Endothelial cell of umbilical vein (primary cell): ENCODE results near the gene PTGER4. TPM values are rescaled to one million over a fixed set of nuclear protein-coding genes. Genes with fewer than 3 reads are reported as not detected.

Source experiments
- BruUV-seq: library from RNA; stranded (reverse); fragments of 400-500 nt; replicated peaks from 2 replicates; lab custom pipeline; 2021; lab: Mats Ljungman, UMichigan
- CTCF ChIA-PET: fragments of 300-600, 350-600 bp; sonication (Branson Sonifier 250); formaldehyde crosslinking; loops from one replicate; lab custom pipeline; 2021; ENCODE audit warnings: antibody characterized with exemption, inconsistent platforms; lab: Charles Lee
- POLR2A ChIA-PET: fragments of 300-600, 350-600 bp; sonication (Branson Sonifier 250); formaldehyde crosslinking; loops from one replicate; lab custom pipeline; 2021; ENCODE audit warnings: antibody characterized with exemption, inconsistent platforms; lab: Charles Lee
- DNase-seq: peaks from one replicate; pipeline ENCODE4 v3.0.0-alpha.2; 2011; ENCODE audit warnings: low read depth, low spot score
- FAIRE-seq: peaks from 2 replicates; lab custom pipeline; 2011; peaks lifted over from hg19 to GRCh38; lab: Jason Lieb, UNC
- H2AFZ ChIP-seq: 2 replicates; pipeline ENCODE4 v1.6.0; 2012; ENCODE audit warnings: low read depth, low read length, control low read depth, inconsistent platforms
- H3K27ac ChIP-seq: 2 replicates; pipeline ENCODE4 v1.5.1; 2011; ENCODE audit warnings: low read depth, mild to moderate bottlenecking, control low read depth, low read length, moderate library complexity; ENCODE audit not compliant: insufficient read depth
- H3K27me3 ChIP-seq, 2 experiments: 2 replicates each; pipeline versions ENCODE4 v1.6.0 to v1.6.1; 2011; ENCODE audit warnings: low read length in 2 of 2, mixed read lengths in 1 of 2; ENCODE audit not compliant: control insufficient read depth in 2 of 2, insufficient read depth in 2 of 2
- H3K36me3 ChIP-seq, 2 experiments: 2 replicates in 1 of 2; 3 replicates in 1 of 2; pipeline ENCODE4 v1.5.1; 2011; ENCODE audit warnings: low read length in 2 of 2, mild to moderate bottlenecking in 1 of 2, moderate library complexity in 1 of 2; ENCODE audit not compliant: control insufficient read depth in 2 of 2, insufficient read depth in 2 of 2; ENCODE audit errors: extremely low read depth in 1 of 2
- H3K4me1 ChIP-seq: 3 replicates; pipeline ENCODE4 v1.5.1; 2011; ENCODE audit warnings: mild to moderate bottlenecking, low read length; ENCODE audit not compliant: control insufficient read depth, insufficient read depth; ENCODE audit errors: extremely low read depth
- H3K4me2 ChIP-seq: 2 replicates; pipeline ENCODE4 v1.6.1; 2011; ENCODE audit warnings: low read length, control low read depth, mixed read lengths; ENCODE audit not compliant: insufficient read depth
- H3K4me3 ChIP-seq, 3 experiments: fragments of 200-600 bp in 1 of 3; sonication (generic), shearing (Covaris generic) in 1 of 3; replicated peaks in 1 of 3; 2 replicates each; pipeline ENCODE4 v1.5.1; 2011 to 2016; ENCODE audit warnings: control low read depth in 3 of 3, low read length in 3 of 3, mild to moderate bottlenecking in 2 of 3, inconsistent platforms in 1 of 3, low read depth in 1 of 3, moderate library complexity in 1 of 3; ENCODE audit not compliant: insufficient read depth in 1 of 3
- H3K79me2 ChIP-seq: 2 replicates; pipeline ENCODE4 v1.6.0; 2012; ENCODE audit warnings: low read length, inconsistent platforms; ENCODE audit not compliant: control insufficient read depth, insufficient read depth
- H3K9ac ChIP-seq: replicated peaks from 2 replicates; pipeline ENCODE3; 2011; ENCODE audit warnings: low read length, control low read depth; ENCODE audit not compliant: insufficient read depth; ENCODE audit errors: extremely low read depth
- H3K9me1 ChIP-seq: replicated peaks from 3 replicates; pipeline ENCODE4 v1.6.0; 2011; ENCODE audit warnings: mild to moderate bottlenecking, low read length; ENCODE audit not compliant: control insufficient read depth, insufficient read depth; ENCODE audit errors: extremely low read depth
- H3K9me3 ChIP-seq: replicated peaks from 2 replicates; pipeline ENCODE4 v1.5.1; 2012; ENCODE audit warnings: low read length, inconsistent platforms; ENCODE audit not compliant: control insufficient read depth, insufficient read depth
- H4K20me1 ChIP-seq: replicated peaks from 2 replicates; pipeline ENCODE3; 2011; ENCODE audit warnings: mild to moderate bottlenecking, low read length; ENCODE audit not compliant: control insufficient read depth, insufficient read depth; ENCODE audit errors: extremely low read depth
- EZH2 ChIP-seq: IDR thresholded peaks from 2 replicates; pipeline ENCODE4 v1.6.1; 2012; ENCODE audit warnings: borderline replicate concordance, low read depth, mild to moderate bottlenecking, moderate library complexity, low read length, inconsistent platforms; ENCODE audit not compliant: severe bottlenecking
- FOS ChIP-seq: IDR thresholded peaks from 2 replicates; pipeline ENCODE4 v1.6.1; 2011; ENCODE audit warnings: mild to moderate bottlenecking, low read length, moderate library complexity, borderline replicate concordance; ENCODE audit not compliant: insufficient read depth
- GATA2 ChIP-seq: IDR thresholded peaks from 2 replicates; pipeline ENCODE4 v1.7.0; 2011; ENCODE audit warnings: low read depth, mild to moderate bottlenecking, moderate library complexity, mixed read lengths, low read length; ENCODE audit not compliant: insufficient read length, insufficient read depth
- JUN ChIP-seq: IDR thresholded peaks from 2 replicates; pipeline ENCODE4 v1.6.1; 2011; ENCODE audit warnings: borderline replicate concordance, low read depth; ENCODE audit not compliant: insufficient read length, insufficient read depth
- MYC ChIP-seq: IDR thresholded peaks from one replicate; pipeline ENCODE4 v1.6.1; 2011; ENCODE audit warnings: mild to moderate bottlenecking, low read depth, low read length
- POLR2A ChIP-seq: IDR thresholded peaks from 2 replicates; pipeline ENCODE4 v1.6.1; 2012; ENCODE audit warnings: low read depth, mild to moderate bottlenecking, control low read depth, low read length
- POLR2AphosphoS5 ChIP-seq: IDR thresholded peaks from 2 replicates; pipeline ENCODE4 v1.6.1; 2012; ENCODE audit warnings: low read depth, mild to moderate bottlenecking, control low read depth, low read length, moderate library complexity; ENCODE audit not compliant: insufficient read depth
- dilution Hi-C: fragments of 300-500 bp; cut with MboI; formaldehyde crosslinking; loops from one replicate; pipeline ENCODE4 v1.15.0; 2019; ENCODE audit warnings: low sequenced_read_pairs; ENCODE audit not compliant: extremely low pct_ligation_motif_present
- intact Hi-C: fragments of 100-400 bp; cut with micrococcal nuclease; formaldehyde crosslinking; loops from one replicate; pipeline ENCODE4 v1.10.0; 2022
- polyA plus RNA-seq, 4 experiments: library from polyadenylated mRNA; depleted of rRNA in 3 of 4; stranded (reverse) in 3 of 4; unstranded in 1 of 4; fragments of >200 nt; gene quantifications; 2 replicates each; pipeline versions ENCODE4 v1.2.1 to v1.2.3, GENCODE V29; 2011 to 2012; ENCODE audit warnings: missing spikeins in 1 of 4
- total RNA-seq: library from RNA; stranded (reverse); gene quantifications from 2 replicates; pipeline ENCODE4 v1.2.3, GENCODE V29; 2021
- TF ChIP-seq, protein P1 (sequence below), 2 donors: IDR thresholded peaks; 1 replicate in 1 of 2; 2 replicates in 1 of 2; pipeline ENCODE4 v1.5.1; 2011; ENCODE audit warnings: low read length in 2 of 2, mild to moderate bottlenecking in 2 of 2, moderate library complexity in 2 of 2, control low read depth in 1 of 2, inconsistent platforms in 1 of 2, low read depth in 1 of 2; ENCODE audit not compliant: insufficient read depth in 1 of 2; ENCODE audit errors: extremely low read depth in 1 of 2
- TF ChIP-seq, protein P2 (sequence below): IDR thresholded peaks from 2 replicates; pipeline ENCODE4 v1.6.1; 2011; ENCODE audit not compliant: insufficient read depth, insufficient read length

Gene PTGER4
- total and polyA plus RNA-seq, 2 donors (not counting 3 experiments of a cell fraction or from before 2014, with no cell fraction given), result 23.6 to 37.4 TPM

DNA sequence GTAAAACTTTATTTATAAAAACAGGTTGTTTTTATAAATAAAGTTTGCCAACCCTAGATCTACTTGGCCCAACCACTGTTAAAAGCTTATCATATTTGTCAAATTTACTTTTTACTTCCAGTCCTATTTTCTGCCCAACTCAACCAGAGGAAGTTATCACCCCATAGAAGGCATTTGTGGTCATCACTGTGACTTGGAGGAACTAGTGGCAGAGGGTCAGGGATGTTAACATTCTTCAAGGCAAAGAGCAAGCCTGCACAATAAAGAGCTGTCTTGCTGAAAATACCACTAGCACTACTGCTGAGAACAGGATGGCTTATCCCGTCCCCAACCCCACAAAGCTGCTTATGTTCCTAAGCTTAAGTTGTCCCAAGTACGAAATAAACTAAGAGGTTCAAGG lies 53.7 kb downstream of the PTGER4 start:
- dilution Hi-C loops, result no loop called here
- Histone ChIP-seq H3K9me1 (no peaks in the 10 kb centered on the region), H3K27ac (peak overlapping the region; percentile 84), H2AFZ (no peak overlapping the region), H3K36me3 (no peaks in the 10 kb centered on the region), H3K4me3 (no peak overlapping the region), H3K27me3 (no peaks in the 10 kb centered on the region), H3K4me1 (peaks cover 36% of the 10 kb centered on the region), H3K4me2 (peak overlapping the region; percentile 69), H3K79me2 (peaks cover 7% of the 10 kb centered on the region), H3K9ac (no peak overlapping the region), H4K20me1 (no peaks in the 10 kb centered on the region), H3K9me3 (no peaks in the 10 kb centered on the region)
- ChIA-PET CTCF (interaction anchor here (1.0 to 4.5 kb wide), 9 partner anchors 10 to 1019 kb away, joined by 4 to 72 read pairs (median 12); partner anchors contain the start of gene PTGER4), POLR2A (interaction anchor here (1.0 kb wide), 1 partner anchor 56 kb away, joined by 3 read pairs; no protein-coding TSS in a partner anchor)
- BruUV-seq, result no TSS peak
- no peak for DNase-seq
- FAIRE-seq, result no peak
- intact Hi-C loops, result no loop called here
- TF ChIP-seq JUN (no peak), MYC (no peak), POLR2A (no peak), GATA2 (no peak), POLR2AphosphoS5 (no peak), FOS (no peak), EZH2 (no peak)
- TF ChIP-seq, protein P1, sequence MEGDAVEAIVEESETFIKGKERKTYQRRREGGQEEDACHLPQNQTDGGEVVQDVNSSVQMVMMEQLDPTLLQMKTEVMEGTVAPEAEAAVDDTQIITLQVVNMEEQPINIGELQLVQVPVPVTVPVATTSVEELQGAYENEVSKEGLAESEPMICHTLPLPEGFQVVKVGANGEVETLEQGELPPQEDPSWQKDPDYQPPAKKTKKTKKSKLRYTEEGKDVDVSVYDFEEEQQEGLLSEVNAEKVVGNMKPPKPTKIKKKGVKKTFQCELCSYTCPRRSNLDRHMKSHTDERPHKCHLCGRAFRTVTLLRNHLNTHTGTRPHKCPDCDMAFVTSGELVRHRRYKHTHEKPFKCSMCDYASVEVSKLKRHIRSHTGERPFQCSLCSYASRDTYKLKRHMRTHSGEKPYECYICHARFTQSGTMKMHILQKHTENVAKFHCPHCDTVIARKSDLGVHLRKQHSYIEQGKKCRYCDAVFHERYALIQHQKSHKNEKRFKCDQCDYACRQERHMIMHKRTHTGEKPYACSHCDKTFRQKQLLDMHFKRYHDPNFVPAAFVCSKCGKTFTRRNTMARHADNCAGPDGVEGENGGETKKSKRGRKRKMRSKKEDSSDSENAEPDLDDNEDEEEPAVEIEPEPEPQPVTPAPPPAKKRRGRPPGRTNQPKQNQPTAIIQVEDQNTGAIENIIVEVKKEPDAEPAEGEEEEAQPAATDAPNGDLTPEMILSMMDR (IDR thresholded peaks at IDR 0.05; ENCODE audit: extremely low read depth in 1 of 2, insufficient read depth in 1 of 2, low read depth in 1 of 2, low read length in 2 of 2), result no peak
- TF ChIP-seq, protein P2, sequence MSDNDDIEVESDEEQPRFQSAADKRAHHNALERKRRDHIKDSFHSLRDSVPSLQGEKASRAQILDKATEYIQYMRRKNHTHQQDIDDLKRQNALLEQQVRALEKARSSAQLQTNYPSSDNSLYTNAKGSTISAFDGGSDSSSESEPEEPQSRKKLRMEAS, result no peak
